Hepatocyte (in vitro differentiated cells): ENCODE measurements around the gene CNPY2. TPM values are rescaled to one million over a fixed set of nuclear protein-coding genes. Genes with fewer than 3 reads are reported as not detected.
"Not testable (repeated sequence)": the region's sequence is repeated elsewhere in the genome, so short reads cannot be mapped to it uniquely, and the experiment has no call there.

ENCODE experiments used
- DNase-seq: peaks from one replicate; pipeline ENCODE4 v3.0.0-alpha.2; 2016; ENCODE audit warnings: low spot score
- H2AFZ ChIP-seq: fragments of 200-600 bp; sonication (generic); 2 replicates; pipeline ENCODE4 v1.6.0; 2016; ENCODE audit warnings: antibody characterized with exemption, mild to moderate bottlenecking
- H3K27ac ChIP-seq: fragments of 200-600 bp; sonication (generic); 2 replicates; pipeline ENCODE4 v1.5.1; 2016; ENCODE audit warnings: mild to moderate bottlenecking
- H3K27me3 ChIP-seq: fragments of 200-600 bp; sonication (generic); 2 replicates; pipeline ENCODE4 v1.6.1; 2016
- H3K36me3 ChIP-seq: fragments of 200-600 bp; sonication (generic); replicated peaks from 2 replicates; pipeline ENCODE4 v1.5.1; 2016; ENCODE audit warnings: low read depth; ENCODE audit not compliant: insufficient read depth
- H3K4me1 ChIP-seq: fragments of 200-600 bp; sonication (generic); 2 replicates; pipeline ENCODE4 v1.5.1; 2016; ENCODE audit warnings: mild to moderate bottlenecking, moderate library complexity; ENCODE audit not compliant: insufficient read depth
- H3K4me2 ChIP-seq: fragments of 200-600 bp; sonication (generic); 2 replicates; pipeline ENCODE4 v1.6.0; 2016
- H3K4me3 ChIP-seq: fragments of 200-600 bp; sonication (generic); 2 replicates; pipeline ENCODE4 v1.5.1; 2016; ENCODE audit warnings: mild to moderate bottlenecking
- H3K79me2 ChIP-seq: fragments of 200-600 bp; sonication (generic); 2 replicates; pipeline ENCODE4 v1.6.0; 2017; ENCODE audit warnings: mild to moderate bottlenecking
- H3K9me2 ChIP-seq: fragments of 200-600 bp; sonication (generic); replicated peaks from 2 replicates; pipeline ENCODE4 v1.6.0; 2017; ENCODE audit warnings: mild to moderate bottlenecking; ENCODE audit not compliant: insufficient read depth
- H3K9me3 ChIP-seq: fragments of 200-600 bp; sonication (generic); 2 replicates; pipeline ENCODE4 v1.5.1; 2016; ENCODE audit warnings: low read depth, mild to moderate bottlenecking
- H4K20me1 ChIP-seq: fragments of 200-600 bp; sonication (generic); 2 replicates; pipeline ENCODE4 v1.6.0; 2016; ENCODE audit warnings: mild to moderate bottlenecking; ENCODE audit not compliant: insufficient read depth, poor library complexity, severe bottlenecking
- CTCF ChIP-seq: fragments of 200-600 bp; sonication (generic); IDR thresholded peaks from 2 replicates; pipeline ENCODE4 v1.5.1; 2016; ENCODE audit warnings: antibody characterized with exemption, mild to moderate bottlenecking; ENCODE audit not compliant: poor library complexity
- EZH2 ChIP-seq: fragments of 200-600 bp; sonication (generic); IDR thresholded peaks from 2 replicates; pipeline ENCODE4 v1.6.1; 2016; ENCODE audit warnings: antibody characterized with exemption, mild to moderate bottlenecking, borderline replicate concordance
- EZH2phosphoT487 ChIP-seq: fragments of 200-600 bp; sonication (generic); IDR thresholded peaks from one replicate; pipeline ENCODE4 v1.6.1; 2018; ENCODE audit warnings: antibody characterized with exemption, mild to moderate bottlenecking, low read depth, moderate library complexity; ENCODE audit not compliant: unreplicated experiment, severe bottlenecking
- WGBS: methylation state at CpG from one replicate; pipeline ENCODE4 v1.1.6; 2016; ENCODE audit warnings: low lambda C conversion rate; ENCODE audit errors: missing lambda C conversion rate; 5-methylcytosine and 5-hydroxymethylcytosine counted together
- polyA plus RNA-seq: library from polyadenylated mRNA; unstranded; fragments of >200 nt; fragmentation: Nextera tagmentation; extraction: Ambion mirVana; gene quantifications from 2 replicates; pipeline ENCODE4 v1.2.1, GENCODE V29; 2016
- total RNA-seq: library from RNA; depleted of rRNA; stranded (reverse); fragments of >200 nt; gene quantifications from 2 replicates; pipeline ENCODE4 v1.2.3, GENCODE V29; 2014

Gene CNPY2
- total and polyA plus RNA-seq, 2 experiments from 2014 or later = 179 to 428 TPM

GRCh38 chr12:56266693-56267442 is 48.9 kb downstream of the CNPY2 start, which contains the start of gene COQ10A:
Gene COQ10A, plus strand, starts transcription at chr12:56266942. Its CDS starts 177 bp downstream, at chr12:56267119.
- Histone ChIP-seq H3K4me3 (peak within 1 kb of the TSS; percentile 94), H3K9me2 (no peaks in the 10 kb centered on the region), H3K27ac (peak within 1 kb of the TSS; percentile 99), H3K27me3 (no peaks in the 10 kb centered on the region), H3K9me3 (no peaks in the 10 kb centered on the region), H3K36me3 (no peaks in the 10 kb centered on the region), H3K4me2 (peak within 1 kb of the TSS; percentile 91), H2AFZ (peak within 1 kb of the TSS; percentile 98), H3K79me2 (no peaks in the 10 kb centered on the region), H3K4me1 (peaks cover 5% of the 10 kb centered on the region), H4K20me1 (no peaks in the 10 kb centered on the region)
- WGBS = under 1% methylated on average over 68 of the region's 68 CpGs
- peak; percentile 92 for DNase-seq
- peak; percentile 56 for TF ChIP-seq CTCF
- no peak for TF ChIP-seq EZH2
- no peak for TF ChIP-seq EZH2phosphoT487

DNA sequence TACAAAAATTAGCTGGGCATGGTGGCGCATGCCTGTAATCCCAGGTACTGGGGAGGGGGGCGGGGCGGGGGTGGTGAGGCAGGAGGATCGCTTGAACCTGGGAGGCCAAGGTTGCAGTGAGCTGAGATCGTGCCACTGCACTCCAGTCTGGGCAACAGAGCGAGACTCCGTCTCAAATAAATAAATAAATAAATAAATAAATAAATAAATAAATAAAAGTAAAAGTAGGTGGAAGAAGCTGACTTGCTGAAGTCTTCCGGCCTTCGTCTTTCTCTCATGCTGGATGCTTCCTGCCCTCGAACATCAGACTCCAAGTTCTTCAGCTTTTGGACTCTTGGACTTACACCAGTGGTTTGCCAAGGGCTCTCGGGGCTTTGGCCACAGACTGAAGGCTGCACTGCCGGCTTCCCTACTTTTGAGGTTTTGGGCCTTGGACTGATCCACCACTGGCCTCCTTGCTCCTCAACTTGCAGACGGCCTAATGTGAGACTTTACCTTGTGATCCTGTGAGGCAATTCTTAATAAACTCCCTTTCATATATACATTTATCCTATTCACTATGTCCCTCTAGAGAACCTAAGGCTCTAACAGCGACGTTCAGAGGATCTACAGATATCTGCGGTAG is 49.6 kb downstream of the CNPY2 start:
- WGBS = 66% methylated on average over 14 of the region's 16 CpGs
- H3K36me3 ChIP-seq, H3K4me1 ChIP-seq, H4K20me1 ChIP-seq, H3K79me2 ChIP-seq, DNase-seq, H3K27me3 ChIP-seq, H3K9me2 ChIP-seq, H3K9me3 ChIP-seq: not testable (repeated sequence)
- peak overlapping the region; percentile 98 for H2AFZ ChIP-seq
- peak overlapping the region; percentile 99 for H3K27ac ChIP-seq
- peak overlapping the region; percentile 94 for H3K4me3 ChIP-seq
- peak overlapping the region; percentile 91 for H3K4me2 ChIP-seq

- not testable (repeated sequence) for H3K9me3 ChIP-seq
- 90% methylated on average over 7 of the region's 7 CpGs for WGBS
Measured at GRCh38 chr12:56262955-56263354, 52.8 kb downstream of the CNPY2 start.

DNA sequence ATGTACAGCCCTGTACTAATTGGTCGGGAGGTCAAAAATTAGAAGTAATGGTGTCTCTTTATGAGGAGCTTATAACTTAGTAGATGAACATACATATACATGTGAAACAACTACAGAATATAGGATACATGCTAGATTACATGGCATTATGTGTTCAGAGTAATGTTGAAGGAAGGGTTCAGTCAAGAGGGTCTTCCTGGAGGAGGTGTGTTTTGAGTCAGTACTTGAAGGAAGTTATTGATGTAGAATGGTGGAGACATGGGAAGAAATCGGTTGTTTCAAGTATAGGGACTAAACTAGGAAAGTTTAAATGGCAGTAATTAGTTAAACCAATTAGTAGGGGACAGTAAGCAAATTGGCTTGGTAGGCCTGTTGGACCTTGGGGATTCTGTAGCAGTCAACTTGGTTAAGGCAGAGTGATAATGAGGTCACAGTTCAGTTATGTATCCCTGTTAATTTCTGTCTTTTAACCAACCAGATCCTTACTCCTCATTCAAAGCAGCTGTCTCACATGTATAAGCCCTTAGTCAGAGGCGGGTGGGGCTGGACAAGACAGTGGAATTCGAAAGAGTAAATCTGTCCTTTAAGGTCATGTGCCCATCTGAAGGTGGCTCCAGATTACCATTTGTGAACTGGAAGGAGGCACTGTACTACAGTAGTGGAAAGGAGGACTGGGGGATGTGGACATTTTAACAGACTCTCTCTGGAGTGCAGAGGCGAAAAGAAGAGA is 54.1 kb downstream of the CNPY2 start:
- H3K27ac ChIP-seq = peak overlapping the region; percentile 76
- H3K4me1 ChIP-seq = peaks cover 17% of the 10 kb centered on the region
- peaks cover 15% of the 10 kb centered on the region for H3K79me2 ChIP-seq
- H3K36me3 ChIP-seq = no peaks in the 10 kb centered on the region
- TF ChIP-seq EZH2phosphoT487 = no peak
- TF ChIP-seq CTCF = no peak
- no peak for TF ChIP-seq EZH2
- DNase-seq = peak; percentile 54
- H3K27me3 ChIP-seq = no peaks in the 10 kb centered on the region
- H2AFZ ChIP-seq = no peak overlapping the region
- H3K4me3 ChIP-seq = no peak overlapping the region
- no peaks in the 10 kb centered on the region for H3K9me2 ChIP-seq
- 78% methylated on average over 5 of the region's 5 CpGs for WGBS
- no peaks in the 10 kb centered on the region for H3K9me3 ChIP-seq
- no peak overlapping the region for H3K4me2 ChIP-seq
- peaks cover 7% of the 10 kb centered on the region for H4K20me1 ChIP-seq

More at GRCh38 chr12:56262955-56263354, 52.8 kb downstream of the CNPY2 start:
- not testable (repeated sequence) for DNase-seq, H3K27ac ChIP-seq, H3K9me2 ChIP-seq, H3K36me3 ChIP-seq, H3K4me3 ChIP-seq, H2AFZ ChIP-seq, H4K20me1 ChIP-seq, H3K4me2 ChIP-seq, H3K79me2 ChIP-seq, H3K27me3 ChIP-seq
- peaks cover 11% of the 10 kb centered on the region for H3K4me1 ChIP-seq
